Activated naive CD8-positive, alpha-beta T cell treated with anti-CD3 and anti-CD28 coated beads for 36 hours (primary cell): Measurements from ENCODE around the gene NPFF. TPM values are rescaled to one million over a fixed set of nuclear protein-coding genes. Genes with fewer than 3 reads are reported as not detected.
"Not testable (repeated sequence)": the region's sequence is repeated elsewhere in the genome, so short reads cannot be mapped to it uniquely, and the experiment has no call there.

Experiments used
- DNase-seq: peaks from one replicate; pipeline ENCODE4 v3.0.0; 2021
- H3K27ac Mint-ChIP-seq: one replicate; pipeline ENCODE4 v1.8.0; 2022; ENCODE audit warnings: mild to moderate bottlenecking, moderate library complexity, mixed read lengths
- H3K27me3 Mint-ChIP-seq: one replicate; pipeline ENCODE4 v1.8.0; 2022; ENCODE audit warnings: mild to moderate bottlenecking, mixed read lengths
- H3K36me3 Mint-ChIP-seq: one replicate; pipeline ENCODE4 v1.8.0; 2021; ENCODE audit warnings: mild to moderate bottlenecking, mixed read lengths
- H3K4me1 Mint-ChIP-seq: one replicate; pipeline ENCODE4 v1.8.0; 2021; ENCODE audit warnings: mixed read lengths
- H3K4me3 Mint-ChIP-seq: one replicate; pipeline ENCODE4 v1.8.0; 2022; ENCODE audit warnings: mild to moderate bottlenecking, moderate library complexity, mixed read lengths
- H3K9me3 Mint-ChIP-seq: one replicate; pipeline ENCODE4 v1.8.0; 2022; ENCODE audit warnings: mixed read lengths
- total RNA-seq, 2 experiments: library from RNA; stranded (reverse); gene quantifications; one replicate each; pipeline ENCODE4 v1.2.3, GENCODE V29; 2021

NPFF gene, protein sequence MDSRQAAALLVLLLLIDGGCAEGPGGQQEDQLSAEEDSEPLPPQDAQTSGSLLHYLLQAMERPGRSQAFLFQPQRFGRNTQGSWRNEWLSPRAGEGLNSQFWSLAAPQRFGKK
- not detected for total RNA-seq

DNA sequence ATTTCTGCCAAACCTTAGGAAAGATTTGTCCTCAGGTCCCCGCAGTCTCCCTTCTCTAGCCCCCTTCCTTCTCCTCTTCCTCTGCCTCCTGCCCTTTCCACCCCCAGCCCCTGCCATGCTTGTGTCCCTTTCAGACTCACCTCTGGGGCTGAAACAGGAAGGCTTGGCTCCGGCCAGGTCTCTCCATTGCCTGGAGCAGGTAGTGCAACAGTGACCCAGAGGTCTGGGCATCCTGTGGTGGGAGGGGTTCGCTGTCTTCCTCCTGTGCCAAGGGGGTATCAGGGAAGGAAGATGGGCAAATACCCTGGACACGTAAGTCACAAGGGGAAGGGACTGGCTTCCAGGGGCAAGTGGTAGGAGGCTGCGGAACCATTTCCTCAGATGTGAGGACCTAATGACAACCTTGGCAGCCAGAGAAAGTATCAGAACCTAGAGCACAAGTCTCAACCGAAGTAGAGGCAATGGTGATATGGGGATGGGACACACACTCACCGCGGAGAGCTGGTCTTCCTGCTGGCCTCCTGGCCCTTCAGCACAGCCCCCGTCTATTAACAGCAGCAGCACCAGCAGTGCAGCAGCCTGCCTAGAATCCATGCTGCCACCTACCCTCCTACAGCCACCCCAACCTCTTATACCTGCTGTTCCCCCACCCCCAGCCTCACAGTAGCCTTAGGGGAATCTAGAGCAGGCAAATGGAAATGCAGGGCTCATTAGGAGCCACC, at the start of gene NPFF:
NPFF (minus strand) TSS at position 604 of the 722 bp plus-strand sequence; CDS start at position 594, 10 bp downstream.
- Mint-ChIP-seq H3K36me3 (peaks cover 6% of the 10 kb centered on the region), H3K4me3 (no peak within 1 kb of the TSS), H3K9me3 (no peaks in the 10 kb centered on the region), H3K27ac (no peak within 1 kb of the TSS), H3K4me1 (peaks cover 14% of the 10 kb centered on the region), H3K27me3 (no peaks in the 10 kb centered on the region)
- no peak for DNase-seq

GRCh38 chr12:53552361-53553327, 45.4 kb upstream of the NPFF start:
- no peak overlapping the region for H3K27ac Mint-ChIP-seq
- no peaks in the 10 kb centered on the region for H3K9me3 Mint-ChIP-seq
- peaks cover 2% of the 10 kb centered on the region for H3K36me3 Mint-ChIP-seq

DNA sequence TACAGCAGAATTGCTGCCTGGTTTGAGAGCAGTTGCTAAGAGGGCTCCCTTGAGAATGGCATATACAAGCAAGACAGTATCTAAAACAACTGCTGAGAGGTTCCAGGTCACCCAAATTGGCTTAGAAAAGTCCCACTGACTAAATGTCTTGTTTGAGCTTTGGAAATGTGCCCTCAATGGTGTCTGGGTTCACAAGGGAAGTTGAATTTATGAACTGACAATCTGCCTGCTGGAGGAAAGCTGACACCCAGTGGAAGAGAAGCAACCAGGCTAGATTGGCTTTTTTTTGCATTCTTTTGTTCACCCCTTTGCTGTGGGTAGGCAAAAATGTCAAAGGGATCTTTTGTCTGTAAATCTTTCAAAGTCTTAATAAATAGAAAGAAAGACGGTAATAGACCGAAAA, 44.6 kb upstream of the NPFF start:
- no peaks in the 10 kb centered on the region for H3K9me3 Mint-ChIP-seq
- peaks cover 9% of the 10 kb centered on the region for H3K4me1 Mint-ChIP-seq
- H3K27ac Mint-ChIP-seq = no peak overlapping the region
- no peak overlapping the region for H3K4me3 Mint-ChIP-seq
- H3K27me3 Mint-ChIP-seq = no peaks in the 10 kb centered on the region
- DNase-seq = no peak
- H3K36me3 Mint-ChIP-seq = peaks cover 7% of the 10 kb centered on the region

More at GRCh38 chr12:53552361-53553327, 45.4 kb upstream of the NPFF start:
- no peaks in the 10 kb centered on the region for H3K27me3 Mint-ChIP-seq
- peaks cover 9% of the 10 kb centered on the region for H3K4me1 Mint-ChIP-seq
- no peak overlapping the region for H3K4me3 Mint-ChIP-seq
- DNase-seq = no peak

- peaks cover 7% of the 10 kb centered on the region for H3K36me3 Mint-ChIP-seq
Measured at GRCh38 chr12:53550595-53550994, 43.3 kb upstream of the NPFF start.

DNA sequence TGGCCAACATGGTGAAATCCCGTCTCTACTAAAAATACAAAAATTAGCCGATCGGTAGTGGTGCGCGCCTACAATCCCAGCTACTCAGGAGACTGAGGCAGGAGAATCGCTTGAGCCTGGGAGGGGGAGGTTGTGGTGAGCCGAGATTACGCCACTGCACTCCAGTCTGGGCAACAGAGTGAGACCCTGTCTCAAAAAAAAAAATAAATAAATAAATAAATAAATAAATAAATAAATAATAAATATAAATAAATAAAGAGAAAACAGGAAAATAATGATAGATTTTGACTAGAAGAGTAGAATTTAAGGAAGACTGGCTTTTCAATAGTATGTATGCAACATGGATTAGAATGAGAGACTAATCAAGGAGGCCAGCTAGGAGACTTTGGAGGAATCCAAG, 42.8 kb upstream of the NPFF start:
- H3K4me1 Mint-ChIP-seq = not testable (repeated sequence)

More at GRCh38 chr12:53550595-53550994, 43.3 kb upstream of the NPFF start:
- Mint-ChIP-seq H3K9me3 (no peaks in the 10 kb centered on the region), H3K27ac (no peak overlapping the region), H3K4me3 (no peak overlapping the region), H3K27me3 (no peaks in the 10 kb centered on the region), H3K4me1 (peaks cover 9% of the 10 kb centered on the region)
- DNase-seq = no peak

GRCh38 chr12:53548354-53548753, 41.1 kb upstream of the NPFF start:
- H3K4me1 Mint-ChIP-seq = peaks cover 22% of the 10 kb centered on the region
- not testable (repeated sequence) for H3K27ac Mint-ChIP-seq, H3K9me3 Mint-ChIP-seq, H3K4me3 Mint-ChIP-seq, H3K36me3 Mint-ChIP-seq, H3K27me3 Mint-ChIP-seq, DNase-seq

More for the DNA sequence above, 42.8 kb upstream of the NPFF start:
- H3K9me3 Mint-ChIP-seq, H3K36me3 Mint-ChIP-seq, H3K27me3 Mint-ChIP-seq, H3K27ac Mint-ChIP-seq, H3K4me3 Mint-ChIP-seq, DNase-seq: not testable (repeated sequence)

- no peak overlapping the region for H3K4me3 Mint-ChIP-seq
Measured at GRCh38 chr12:53543539-53543938, 36.3 kb upstream of the NPFF start.

DNA sequence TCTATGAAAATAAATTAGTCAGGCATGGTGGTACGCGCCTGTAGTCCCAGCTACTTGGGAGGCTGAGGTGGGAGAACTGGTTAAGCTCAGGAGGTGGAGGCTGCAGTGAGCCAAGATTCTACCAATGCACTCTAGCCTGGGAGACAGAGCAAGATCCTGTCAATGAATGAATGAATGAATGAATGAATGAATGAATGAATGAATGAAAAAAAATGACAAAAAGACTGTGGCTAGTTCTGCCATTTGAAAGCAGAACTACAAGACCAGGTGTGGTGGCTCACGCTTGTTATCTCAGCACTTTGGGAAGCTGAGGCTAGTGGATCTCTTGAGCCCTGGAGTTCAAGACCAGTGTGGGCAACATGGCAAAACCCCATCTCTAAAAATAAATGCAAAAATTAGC, 32.2 kb upstream of the NPFF start:
- H3K27ac Mint-ChIP-seq = no peak overlapping the region

More at GRCh38 chr12:53543539-53543938, 36.3 kb upstream of the NPFF start:
- H3K27me3 Mint-ChIP-seq = no peaks in the 10 kb centered on the region
- no peaks in the 10 kb centered on the region for H3K9me3 Mint-ChIP-seq
- H3K4me1 Mint-ChIP-seq = peaks cover 15% of the 10 kb centered on the region
- H3K36me3 Mint-ChIP-seq = peaks cover 10% of the 10 kb centered on the region
- peak; percentile 49 for DNase-seq
- peak overlapping the region; percentile 59 for H3K27ac Mint-ChIP-seq

GRCh38 chr12:53538209-53538689, 31.0 kb upstream of the NPFF start:
- H3K36me3 Mint-ChIP-seq = peaks cover 9% of the 10 kb centered on the region
- DNase-seq = no peak
- H3K27ac Mint-ChIP-seq = no peak overlapping the region
- H3K4me3 Mint-ChIP-seq = no peak overlapping the region
- peaks cover 3% of the 10 kb centered on the region for H3K4me1 Mint-ChIP-seq
- no peaks in the 10 kb centered on the region for H3K27me3 Mint-ChIP-seq
- no peaks in the 10 kb centered on the region for H3K9me3 Mint-ChIP-seq

More for the DNA sequence above, 32.2 kb upstream of the NPFF start:
- Mint-ChIP-seq H3K27me3 (no peaks in the 10 kb centered on the region), H3K4me1 (peaks cover 14% of the 10 kb centered on the region), H3K4me3 (no peak overlapping the region), H3K9me3 (no peaks in the 10 kb centered on the region), H3K36me3 (peaks cover 9% of the 10 kb centered on the region)
- no peak for DNase-seq

DNA sequence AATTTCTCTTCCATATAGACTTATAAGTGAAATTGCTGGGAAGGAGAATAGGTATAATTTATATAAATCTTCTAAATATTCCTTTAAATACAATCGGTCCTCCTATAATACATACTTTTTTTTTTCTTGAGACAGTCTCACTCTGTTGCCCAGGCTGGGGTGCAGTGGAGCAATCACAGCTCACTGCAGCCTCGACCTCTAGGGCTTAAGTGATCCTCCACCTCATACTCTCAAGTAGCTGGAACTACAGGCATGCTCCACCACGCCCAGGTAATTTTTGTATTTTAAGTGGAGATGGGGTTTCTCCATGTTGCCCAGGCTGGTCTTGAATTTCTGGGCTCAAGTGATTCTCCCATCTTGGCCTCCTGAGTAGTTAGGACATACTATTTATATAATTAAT, 29.7 kb upstream of the NPFF start:
- no peaks in the 10 kb centered on the region for H3K27me3 Mint-ChIP-seq
- no peak for DNase-seq
- H3K9me3 Mint-ChIP-seq = no peaks in the 10 kb centered on the region
- peaks cover 16% of the 10 kb centered on the region for H3K36me3 Mint-ChIP-seq
- no peak overlapping the region for H3K4me3 Mint-ChIP-seq
- H3K4me1 Mint-ChIP-seq = peaks cover 2% of the 10 kb centered on the region
- no peak overlapping the region for H3K27ac Mint-ChIP-seq

DNA sequence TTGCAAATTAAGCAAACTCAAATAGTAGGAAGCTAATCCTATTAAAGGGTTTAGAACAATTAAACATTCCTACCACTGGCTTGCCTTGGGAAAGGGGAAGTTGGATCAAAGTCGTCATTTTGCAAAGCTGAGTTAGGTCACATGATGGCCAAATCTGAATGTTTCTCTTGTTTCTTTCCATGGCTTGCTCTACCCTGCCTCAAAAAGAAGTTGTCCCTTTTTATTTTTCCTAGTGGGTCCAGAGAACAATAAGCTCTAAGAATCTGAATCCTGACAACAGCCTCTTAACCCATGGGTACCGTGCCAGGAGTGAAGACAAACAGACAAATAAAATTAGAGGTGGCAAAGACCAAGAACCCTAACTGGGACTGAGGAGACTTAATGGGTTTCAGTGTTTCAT, 26.2 kb upstream of the NPFF start:
- H3K36me3 Mint-ChIP-seq = peaks cover 16% of the 10 kb centered on the region
- H3K4me1 Mint-ChIP-seq = peaks cover 2% of the 10 kb centered on the region
- no peaks in the 10 kb centered on the region for H3K27me3 Mint-ChIP-seq
- no peak overlapping the region for H3K4me3 Mint-ChIP-seq
- no peak overlapping the region for H3K27ac Mint-ChIP-seq
- DNase-seq = no peak
- H3K9me3 Mint-ChIP-seq = no peaks in the 10 kb centered on the region

DNA sequence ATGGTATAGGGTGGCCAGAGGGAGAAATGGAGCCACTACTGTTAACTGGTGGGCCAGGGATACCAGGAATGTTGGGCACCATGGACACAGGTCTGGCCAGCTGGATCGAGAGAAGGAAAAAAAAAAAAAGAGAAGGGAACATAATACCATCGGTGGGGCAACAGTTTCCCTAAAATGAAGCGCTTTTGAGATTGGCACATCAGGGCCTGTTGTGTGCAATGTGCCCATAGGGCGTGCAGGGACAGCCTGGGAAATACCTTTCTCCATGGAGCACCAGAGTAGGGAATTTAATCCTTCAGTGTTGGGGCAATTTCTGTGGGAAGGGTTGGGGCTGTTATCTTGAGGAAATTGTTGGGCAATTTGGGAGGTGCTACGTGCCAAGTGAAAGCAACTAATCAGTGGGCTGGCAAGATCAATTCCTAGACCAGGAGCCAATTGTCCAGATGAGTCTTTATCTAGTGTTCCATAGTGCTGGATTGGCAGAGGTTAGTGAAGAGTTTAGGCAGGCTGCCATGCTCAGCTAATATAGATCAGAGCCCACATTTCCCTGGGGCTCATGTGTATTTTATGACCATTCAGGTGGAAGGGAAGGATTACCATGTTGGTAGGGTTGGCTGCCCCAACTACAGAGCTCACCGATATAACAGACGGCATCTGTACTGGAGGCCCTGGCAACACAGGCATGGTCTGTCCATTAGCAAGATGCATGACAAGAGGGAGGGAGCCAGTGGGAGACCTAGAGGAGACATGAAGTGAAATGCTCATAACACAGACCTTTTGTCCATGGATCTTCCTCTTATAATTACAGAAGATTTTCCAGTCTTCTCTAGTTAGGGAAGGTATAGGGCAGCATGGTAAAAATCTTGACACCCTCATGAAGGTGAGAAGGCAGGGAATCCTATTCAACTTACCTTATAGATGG, 25.5 kb upstream of the NPFF start:
- DNase-seq = no peak
- Mint-ChIP-seq H3K27ac (no peak overlapping the region), H3K4me3 (no peak overlapping the region), H3K36me3 (peaks cover 16% of the 10 kb centered on the region), H3K4me1 (no peaks in the 10 kb centered on the region), H3K9me3 (no peaks in the 10 kb centered on the region), H3K27me3 (no peaks in the 10 kb centered on the region)

GRCh38 chr12:53532021-53532420, 24.7 kb upstream of the NPFF start:
- no peaks in the 10 kb centered on the region for H3K4me1 Mint-ChIP-seq
- H3K27me3 Mint-ChIP-seq = no peaks in the 10 kb centered on the region
- H3K36me3 Mint-ChIP-seq = peaks cover 16% of the 10 kb centered on the region
- H3K9me3 Mint-ChIP-seq = no peaks in the 10 kb centered on the region
- H3K4me3 Mint-ChIP-seq = no peak overlapping the region
- no peak overlapping the region for H3K27ac Mint-ChIP-seq
- no peak for DNase-seq

DNA sequence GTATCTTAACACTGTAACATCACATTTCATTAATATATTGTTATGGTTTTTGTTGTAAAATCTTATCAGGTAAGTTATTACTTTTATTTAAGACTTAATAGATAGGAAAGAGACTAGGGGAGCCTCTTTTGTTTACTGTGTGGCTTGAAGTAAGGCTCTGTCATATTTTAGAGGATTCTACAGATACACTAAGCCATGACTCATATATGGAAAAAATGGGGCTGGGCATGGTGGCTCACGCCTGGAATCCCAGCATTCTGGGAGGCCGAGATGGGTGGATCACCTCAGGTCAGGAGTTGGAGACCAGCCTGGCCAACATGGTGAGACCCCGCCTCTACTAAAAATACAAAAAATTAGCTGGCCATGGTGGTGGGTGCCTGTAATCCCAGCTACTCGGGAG, 23.6 kb upstream of the NPFF start:
- peaks cover 16% of the 10 kb centered on the region for H3K36me3 Mint-ChIP-seq
- no peak overlapping the region for H3K27ac Mint-ChIP-seq
- H3K4me1 Mint-ChIP-seq = no peaks in the 10 kb centered on the region

More for the DNA sequence above, 23.6 kb upstream of the NPFF start:
- H3K4me3 Mint-ChIP-seq = no peak overlapping the region
- no peak for DNase-seq
- H3K9me3 Mint-ChIP-seq = no peaks in the 10 kb centered on the region
- no peaks in the 10 kb centered on the region for H3K27me3 Mint-ChIP-seq
